ENCODE results near the gene PCK1. TPM values are rescaled to one million over a fixed set of nuclear protein-coding genes. Genes with fewer than 3 reads are reported as not detected.

The PCK1 gene
- total and polyA plus RNA-seq, 2 of the 13 experiments (the other 11 are each of a cell fraction or from before 2014, with no cell fraction given) = 6.5 to 12.6 TPM

DNA sequence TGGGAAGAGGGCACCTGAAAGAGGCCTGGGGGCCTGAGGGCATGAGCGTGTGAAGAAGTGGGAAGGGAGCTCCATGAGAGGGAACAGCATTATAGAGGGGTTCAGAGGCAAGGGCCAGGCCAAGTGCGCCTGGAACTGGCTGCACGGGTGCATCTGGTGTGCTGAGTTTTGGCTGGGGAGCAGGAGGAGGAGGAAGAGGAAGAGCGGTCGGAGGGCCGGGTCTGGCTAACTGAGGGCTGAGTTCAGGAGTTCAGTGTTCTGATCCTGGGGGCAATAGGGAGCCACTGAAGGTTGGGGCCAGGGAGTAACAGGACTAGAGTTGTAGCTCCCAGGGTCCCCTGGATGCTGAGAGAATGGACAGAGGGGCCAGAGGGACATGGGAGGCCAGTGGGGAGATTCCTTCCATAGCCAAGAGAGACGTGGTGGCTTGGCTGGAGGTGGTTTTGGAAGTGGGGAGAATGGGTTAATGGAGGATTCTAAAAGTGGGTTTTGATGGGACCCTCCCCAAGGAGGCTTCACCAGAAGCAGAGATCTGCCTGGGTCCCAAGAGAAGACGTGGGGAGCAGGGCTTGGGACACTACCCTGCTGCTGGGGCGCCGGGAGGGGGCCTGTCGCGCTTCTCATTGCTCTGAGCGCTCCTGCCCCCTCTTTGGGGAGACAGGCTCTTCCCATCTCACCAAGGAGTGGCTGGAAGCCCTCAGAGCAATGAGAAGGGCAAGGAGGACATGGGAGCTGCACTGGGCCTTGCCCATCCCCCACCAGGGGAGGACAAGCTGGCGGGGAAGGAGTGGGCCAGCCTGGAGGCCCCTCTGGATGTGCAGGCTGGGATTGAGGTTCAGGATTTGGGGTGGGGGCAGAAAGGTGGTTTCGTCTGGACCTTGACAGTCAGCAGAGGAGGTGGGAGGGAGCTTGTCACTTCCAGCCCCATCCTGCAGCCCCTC, 30.6 kb downstream of the PCK1 start (continued):
- TF ChIP-seq ATF6 (CRISPR knock-in tag; conservative IDR thresholded peaks at IDR 0.05) (no peak), ZNF670 (CRISPR knock-in tag; IDR thresholded peaks at IDR 0.05; ENCODE audit: borderline replicate concordance) (peak; percentile 78), NFIB (CRISPR knock-in tag; IDR thresholded peaks at IDR 0.05; ENCODE audit: borderline replicate concordance) (no peak), NCOR1 (IDR thresholded peaks at IDR 0.05; ENCODE audit: borderline replicate concordance, low read length) (no peak), HIVEP1 (CRISPR knock-in tag; IDR thresholded peaks at IDR 0.05) (no peak), ZNF772 (CRISPR knock-in tag; IDR thresholded peaks at IDR 0.05) (no peak), ZNF652 (CRISPR knock-in tag; IDR thresholded peaks at IDR 0.05; ENCODE audit: borderline replicate concordance, low read depth) (no peak), ZNF564 (CRISPR knock-in tag; IDR thresholded peaks at IDR 0.05) (no peak), SNAPC2 (CRISPR knock-in tag; IDR thresholded peaks at IDR 0.05) (no peak), CERS6 (CRISPR knock-in tag; IDR thresholded peaks at IDR 0.05) (no peak), ZSCAN25 (CRISPR knock-in tag; IDR thresholded peaks at IDR 0.05) (no peak), ZBTB38 (CRISPR knock-in tag; IDR thresholded peaks at IDR 0.05) (0 out of 2 replicates have a peak, but pooled peaks have one; percentile 1), MZF1 (CRISPR knock-in tag; IDR thresholded peaks at IDR 0.05; ENCODE audit: borderline replicate concordance) (0 out of 2 replicates have a peak, but pooled peaks have one; percentile 29), EP300 (IDR thresholded peaks at IDR 0.05; ENCODE audit: low read depth in 2 of 2, low read length in 2 of 2) (0 out of 4 replicates have a peak, but pooled peaks of 1 of the 2 experiments have one; percentile 4), EP300 (CRISPR knock-in tag; IDR thresholded peaks at IDR 0.05; ENCODE audit: borderline replicate concordance) (no peak), ZNF33A (CRISPR knock-in tag; IDR thresholded peaks at IDR 0.05; ENCODE audit: borderline replicate concordance) (0 out of 2 replicates have a peak, but pooled peaks have one; percentile 32), ZNF205 (CRISPR knock-in tag; IDR thresholded peaks at IDR 0.05) (no peak), ZNF816 (CRISPR knock-in tag; IDR thresholded peaks at IDR 0.05; ENCODE audit: borderline replicate concordance) (no peak)
- TF ChIP-seq, protein P1, sequence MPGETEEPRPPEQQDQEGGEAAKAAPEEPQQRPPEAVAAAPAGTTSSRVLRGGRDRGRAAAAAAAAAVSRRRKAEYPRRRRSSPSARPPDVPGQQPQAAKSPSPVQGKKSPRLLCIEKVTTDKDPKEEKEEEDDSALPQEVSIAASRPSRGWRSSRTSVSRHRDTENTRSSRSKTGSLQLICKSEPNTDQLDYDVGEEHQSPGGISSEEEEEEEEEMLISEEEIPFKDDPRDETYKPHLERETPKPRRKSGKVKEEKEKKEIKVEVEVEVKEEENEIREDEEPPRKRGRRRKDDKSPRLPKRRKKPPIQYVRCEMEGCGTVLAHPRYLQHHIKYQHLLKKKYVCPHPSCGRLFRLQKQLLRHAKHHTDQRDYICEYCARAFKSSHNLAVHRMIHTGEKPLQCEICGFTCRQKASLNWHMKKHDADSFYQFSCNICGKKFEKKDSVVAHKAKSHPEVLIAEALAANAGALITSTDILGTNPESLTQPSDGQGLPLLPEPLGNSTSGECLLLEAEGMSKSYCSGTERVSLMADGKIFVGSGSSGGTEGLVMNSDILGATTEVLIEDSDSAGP (CRISPR knock-in tag; IDR thresholded peaks at IDR 0.05; ENCODE audit: borderline replicate concordance) = no peak
- TF ChIP-seq, protein P2, sequence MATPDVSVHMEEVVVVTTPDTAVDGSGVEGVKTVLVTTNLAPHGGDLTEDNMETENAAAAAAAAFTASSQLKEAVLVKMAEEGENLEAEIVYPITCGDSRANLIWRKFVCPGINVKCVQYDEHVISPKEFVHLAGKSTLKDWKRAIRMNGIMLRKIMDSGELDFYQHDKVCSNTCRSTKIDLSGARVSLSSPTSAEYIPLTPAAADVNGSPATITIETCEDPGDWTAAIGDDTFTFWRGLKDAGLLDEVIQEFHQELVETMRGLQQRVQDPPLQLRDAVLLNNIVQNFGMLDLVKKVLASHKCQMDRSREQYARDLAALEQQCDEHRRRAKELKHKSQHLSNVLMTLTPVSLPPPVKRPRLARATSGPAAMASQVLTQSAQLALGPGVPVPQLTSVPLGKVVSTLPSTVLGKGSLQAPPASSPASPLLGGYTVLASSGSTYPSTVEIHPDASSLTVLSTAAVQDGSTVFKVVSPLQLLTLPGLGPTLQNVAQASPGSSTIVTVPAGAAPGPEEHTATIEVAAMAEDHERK (CRISPR knock-in tag; IDR thresholded peaks at IDR 0.05; ENCODE audit: low read depth) = no peak
- TF ChIP-seq, protein P3, sequence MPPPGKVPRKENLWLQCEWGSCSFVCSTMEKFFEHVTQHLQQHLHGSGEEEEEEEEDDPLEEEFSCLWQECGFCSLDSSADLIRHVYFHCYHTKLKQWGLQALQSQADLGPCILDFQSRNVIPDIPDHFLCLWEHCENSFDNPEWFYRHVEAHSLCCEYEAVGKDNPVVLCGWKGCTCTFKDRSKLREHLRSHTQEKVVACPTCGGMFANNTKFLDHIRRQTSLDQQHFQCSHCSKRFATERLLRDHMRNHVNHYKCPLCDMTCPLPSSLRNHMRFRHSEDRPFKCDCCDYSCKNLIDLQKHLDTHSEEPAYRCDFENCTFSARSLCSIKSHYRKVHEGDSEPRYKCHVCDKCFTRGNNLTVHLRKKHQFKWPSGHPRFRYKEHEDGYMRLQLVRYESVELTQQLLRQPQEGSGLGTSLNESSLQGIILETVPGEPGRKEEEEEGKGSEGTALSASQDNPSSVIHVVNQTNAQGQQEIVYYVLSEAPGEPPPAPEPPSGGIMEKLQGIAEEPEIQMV (CRISPR knock-in tag; IDR thresholded peaks at IDR 0.05; ENCODE audit: low read depth) = no peak
